Peyer's patch (tissue), 4 donors: Measurements from ENCODE around the gene COL27A1. TPM values are rescaled to one million over a fixed set of nuclear protein-coding genes. Genes with fewer than 3 reads are reported as not detected.

Experiments used
- DNase-seq, 3 donors: peaks; one replicate each; pipeline ENCODE4 v3.0.0-alpha.2; 2017 to 2019
- H3K27ac ChIP-seq, 4 donors: fragments of 200-600 bp; sonication (generic); one replicate each; pipeline ENCODE4 v1.5.1; 2016 to 2019
- H3K27me3 ChIP-seq, 2 donors: fragments of 200-600 bp; sonication (generic); one replicate each; pipeline ENCODE4 v1.5.1; 2019
- H3K36me3 ChIP-seq, 3 donors: fragments of 200-600 bp; sonication (generic); one replicate each; pipeline ENCODE4 v1.5.1; 2016 to 2019
- H3K4me1 ChIP-seq, 4 donors: fragments of 200-600 bp; sonication (generic); one replicate each; pipeline ENCODE4 v1.5.1; 2016 to 2019
- H3K4me3 ChIP-seq, 4 donors: fragments of 200-600 bp; sonication (generic); 1 replicate in 3 of 4; 2 replicates in 1 of 4; pipeline ENCODE4 v1.5.1; 2016 to 2019; ENCODE audit warnings: mild to moderate bottlenecking in 1 of 4
- H3K9me3 ChIP-seq, 4 donors: fragments of 200-600 bp; sonication (generic); one replicate each; pipeline ENCODE4 v1.5.1; 2016 to 2019; ENCODE audit warnings: mild to moderate bottlenecking in 1 of 4
- POLR2A ChIP-seq, 2 donors: fragments of 450-650 bp; IDR thresholded peaks; one replicate each; pipeline ENCODE4 v1.5.1; 2017; ENCODE audit warnings: antibody characterized with exemption in 2 of 2, mild to moderate bottlenecking in 2 of 2, moderate library complexity in 2 of 2
- total RNA-seq, 4 donors: library from RNA; depleted of rRNA; stranded (reverse); fragments of >200 nt; gene quantifications; one replicate each; pipeline ENCODE4 v1.1.0, GENCODE V29; 2016
- TF ChIP-seq, protein P1 (sequence below), 6 experiments: fragments of 450-650 bp in 4 of 6; fragments of 200-600 bp in 2 of 6; sonication (generic) in 1 of 6; IDR thresholded peaks; one replicate each; pipeline ENCODE4 v1.5.1; 2017 to 2019; ENCODE audit warnings: antibody characterized with exemption in 6 of 6, mild to moderate bottlenecking in 3 of 6, moderate library complexity in 1 of 6

The COL27A1 gene
- total RNA-seq, 4 donors from 2014 or later, result 5.8 to 23.1 (median 7.2) TPM

DNA sequence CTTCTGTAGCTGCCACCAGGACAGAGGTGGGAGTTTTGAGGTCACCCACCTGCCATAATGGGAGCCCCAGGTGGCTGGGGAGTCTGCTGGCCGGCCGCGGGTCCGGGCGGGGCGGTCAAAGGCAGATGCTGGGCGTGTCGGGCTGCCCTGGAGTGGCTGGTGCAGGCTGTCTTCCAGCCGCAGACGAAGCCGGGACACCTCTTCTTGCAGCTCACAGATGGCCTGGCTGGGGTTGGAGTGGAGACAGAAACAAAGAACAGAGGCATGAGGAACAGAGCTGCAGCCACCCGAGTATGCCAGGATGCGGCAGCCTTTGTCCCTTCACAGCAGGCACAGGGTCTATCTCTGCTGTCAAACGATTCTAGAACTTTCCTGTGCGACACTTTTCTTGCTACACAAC is 192.3 kb downstream of the COL27A1 start:
- DNase-seq, result no peak
- no peak overlapping the region for H3K4me3 ChIP-seq
- H3K9me3 ChIP-seq, result no peaks in the 10 kb centered on the region
- H3K27me3 ChIP-seq, result no peaks in the 10 kb centered on the region
- peaks cover 0 to 22% (median 13%) of the 10 kb centered on the region in 4 donors for H3K4me1 ChIP-seq
- H3K27ac ChIP-seq, result peak overlapping the region in 1 of 4 donors; percentile 78
- peaks cover 0 to 93% (median 7%) of the 10 kb centered on the region in 3 donors for H3K36me3 ChIP-seq
- TF ChIP-seq, protein P1, sequence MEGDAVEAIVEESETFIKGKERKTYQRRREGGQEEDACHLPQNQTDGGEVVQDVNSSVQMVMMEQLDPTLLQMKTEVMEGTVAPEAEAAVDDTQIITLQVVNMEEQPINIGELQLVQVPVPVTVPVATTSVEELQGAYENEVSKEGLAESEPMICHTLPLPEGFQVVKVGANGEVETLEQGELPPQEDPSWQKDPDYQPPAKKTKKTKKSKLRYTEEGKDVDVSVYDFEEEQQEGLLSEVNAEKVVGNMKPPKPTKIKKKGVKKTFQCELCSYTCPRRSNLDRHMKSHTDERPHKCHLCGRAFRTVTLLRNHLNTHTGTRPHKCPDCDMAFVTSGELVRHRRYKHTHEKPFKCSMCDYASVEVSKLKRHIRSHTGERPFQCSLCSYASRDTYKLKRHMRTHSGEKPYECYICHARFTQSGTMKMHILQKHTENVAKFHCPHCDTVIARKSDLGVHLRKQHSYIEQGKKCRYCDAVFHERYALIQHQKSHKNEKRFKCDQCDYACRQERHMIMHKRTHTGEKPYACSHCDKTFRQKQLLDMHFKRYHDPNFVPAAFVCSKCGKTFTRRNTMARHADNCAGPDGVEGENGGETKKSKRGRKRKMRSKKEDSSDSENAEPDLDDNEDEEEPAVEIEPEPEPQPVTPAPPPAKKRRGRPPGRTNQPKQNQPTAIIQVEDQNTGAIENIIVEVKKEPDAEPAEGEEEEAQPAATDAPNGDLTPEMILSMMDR (IDR thresholded peaks at IDR 0.05), result no peak
- no peak for TF ChIP-seq POLR2A (IDR thresholded peaks at IDR 0.05)

DNA sequence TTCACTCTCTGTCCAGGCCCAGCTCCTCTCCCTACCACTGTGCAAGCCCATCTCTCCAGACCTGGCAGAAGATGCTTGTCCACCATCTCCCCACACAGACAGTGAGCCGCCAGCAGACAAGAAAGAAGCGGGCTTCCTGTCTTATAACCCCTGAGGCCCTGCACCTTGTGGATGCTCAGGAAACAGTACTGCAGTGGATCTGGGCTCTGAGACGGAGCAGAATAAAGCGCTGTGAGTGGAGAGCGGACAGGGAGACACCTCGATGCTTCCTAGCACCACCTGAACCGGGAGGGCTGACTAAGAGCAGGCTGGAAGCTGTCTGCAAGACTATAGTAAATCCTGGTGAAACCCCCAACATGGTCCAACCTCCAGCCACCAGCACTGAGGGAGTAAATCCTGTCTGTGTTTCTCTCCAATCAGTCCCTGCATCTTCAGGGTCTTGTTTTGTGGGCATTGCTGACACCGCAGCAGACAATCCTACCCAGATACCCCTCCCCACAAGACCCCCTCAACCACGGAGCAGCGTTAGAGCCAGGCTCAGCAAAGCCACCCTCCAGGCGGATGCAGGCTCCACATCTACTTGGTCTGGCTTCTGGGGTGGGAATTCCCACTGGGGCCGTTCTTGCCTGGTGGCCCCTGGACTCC is 193.0 kb downstream of the COL27A1 start:
- Histone ChIP-seq H3K36me3 (peaks cover 0 to 91% (median 7%) of the 10 kb centered on the region in 3 donors), H3K4me1 (peaks cover 0 to 23% (median 13%) of the 10 kb centered on the region in 4 donors), H3K27ac (peak overlapping the region; percentile 41 to 78 (median 60)), H3K9me3 (no peaks in the 10 kb centered on the region), H3K27me3 (no peaks in the 10 kb centered on the region), H3K4me3 (no peak overlapping the region)
- TF ChIP-seq, protein P1 (IDR thresholded peaks at IDR 0.05), result no peak
- no peak for TF ChIP-seq POLR2A (IDR thresholded peaks at IDR 0.05)
- no peak for DNase-seq

DNA sequence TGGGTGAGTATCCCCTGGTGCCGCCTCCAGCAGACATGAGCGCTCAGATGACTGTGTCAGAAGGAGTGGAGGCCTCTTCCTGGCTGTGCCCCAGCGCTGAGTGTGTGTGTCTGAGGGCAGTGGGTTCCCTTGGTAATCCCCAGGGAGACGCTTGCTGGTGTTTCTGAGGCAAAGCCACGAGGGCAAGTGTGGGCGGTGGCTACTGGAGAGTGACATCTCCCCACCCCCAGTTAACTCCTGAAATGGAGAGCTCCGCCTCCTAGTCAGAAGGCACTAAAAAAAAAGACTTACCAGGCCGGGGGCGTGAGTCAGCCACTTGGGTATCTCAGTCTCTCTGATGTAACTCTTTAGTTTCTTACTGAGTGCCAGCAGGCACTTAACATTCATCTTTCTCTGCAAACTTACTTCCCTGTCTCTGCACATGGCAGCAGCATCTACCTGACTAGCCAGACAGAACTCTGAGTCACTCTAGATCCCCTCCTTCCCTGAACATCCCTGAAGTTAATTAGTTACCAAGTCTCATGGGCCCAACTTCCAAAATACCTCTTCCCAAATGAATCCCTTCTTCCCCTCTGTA is 193.7 kb downstream of the COL27A1 start:
- Histone ChIP-seq H3K36me3 (peaks cover 0 to 91% (median 7%) of the 10 kb centered on the region in 3 donors), H3K27me3 (no peaks in the 10 kb centered on the region), H3K4me3 (no peak overlapping the region), H3K4me1 (peaks cover 0 to 23% (median 13%) of the 10 kb centered on the region in 4 donors), H3K9me3 (no peaks in the 10 kb centered on the region), H3K27ac (peak overlapping the region; percentile 41 to 78 (median 60))
- TF ChIP-seq, protein P1 (IDR thresholded peaks at IDR 0.05), result no peak
- no peak for TF ChIP-seq POLR2A (IDR thresholded peaks at IDR 0.05)
- DNase-seq, result peak in 2 of 3 donors; percentile 93

DNA sequence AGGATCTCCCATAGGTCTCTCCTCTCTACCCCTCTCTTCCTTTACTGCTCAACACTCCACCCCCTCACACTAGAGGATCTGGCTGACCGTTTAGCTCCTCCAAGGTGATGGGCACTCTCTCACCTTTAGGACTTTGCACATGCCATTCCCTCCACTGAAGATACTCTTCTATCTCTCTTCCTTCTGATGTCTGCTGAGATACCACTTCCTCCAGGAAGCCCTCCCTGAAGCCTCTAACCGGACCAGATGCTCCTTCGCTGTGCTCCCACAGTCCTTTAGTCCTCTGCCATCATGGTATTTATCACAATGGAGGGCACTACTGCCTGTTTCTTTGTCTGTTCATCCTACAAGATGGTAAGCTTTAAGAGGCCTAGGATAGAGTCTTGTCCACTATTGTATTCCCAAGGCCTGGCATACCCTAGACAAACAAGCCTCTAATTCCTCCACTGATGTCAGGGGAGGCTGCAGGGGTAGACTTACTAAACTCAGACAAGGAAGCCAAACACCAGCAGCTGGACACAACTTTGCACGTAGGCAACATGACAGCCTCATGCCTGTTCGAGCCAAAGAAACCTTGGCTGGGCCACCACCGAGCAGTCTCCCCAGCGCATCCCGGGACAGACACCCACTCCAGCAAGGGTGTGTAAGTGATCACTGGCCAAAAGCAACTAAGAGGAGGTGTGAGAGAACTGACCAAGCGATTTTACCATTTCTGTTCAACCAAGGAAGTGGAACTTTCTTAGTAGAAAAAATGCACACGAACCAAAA is 194.6 kb downstream of the COL27A1 start:
- Histone ChIP-seq H3K27ac (peak overlapping the region; percentile 38 to 78 (median 57)), H3K27me3 (no peaks in the 10 kb centered on the region), H3K36me3 (peaks cover 0 to 92% (median 3%) of the 10 kb centered on the region in 3 donors), H3K9me3 (no peaks in the 10 kb centered on the region), H3K4me1 (peaks cover 0 to 23% (median 13%) of the 10 kb centered on the region in 4 donors), H3K4me3 (no peak overlapping the region)
- DNase-seq, result no peak
- TF ChIP-seq POLR2A (IDR thresholded peaks at IDR 0.05), result no peak
- TF ChIP-seq, protein P1 (IDR thresholded peaks at IDR 0.05), result no peak

DNA sequence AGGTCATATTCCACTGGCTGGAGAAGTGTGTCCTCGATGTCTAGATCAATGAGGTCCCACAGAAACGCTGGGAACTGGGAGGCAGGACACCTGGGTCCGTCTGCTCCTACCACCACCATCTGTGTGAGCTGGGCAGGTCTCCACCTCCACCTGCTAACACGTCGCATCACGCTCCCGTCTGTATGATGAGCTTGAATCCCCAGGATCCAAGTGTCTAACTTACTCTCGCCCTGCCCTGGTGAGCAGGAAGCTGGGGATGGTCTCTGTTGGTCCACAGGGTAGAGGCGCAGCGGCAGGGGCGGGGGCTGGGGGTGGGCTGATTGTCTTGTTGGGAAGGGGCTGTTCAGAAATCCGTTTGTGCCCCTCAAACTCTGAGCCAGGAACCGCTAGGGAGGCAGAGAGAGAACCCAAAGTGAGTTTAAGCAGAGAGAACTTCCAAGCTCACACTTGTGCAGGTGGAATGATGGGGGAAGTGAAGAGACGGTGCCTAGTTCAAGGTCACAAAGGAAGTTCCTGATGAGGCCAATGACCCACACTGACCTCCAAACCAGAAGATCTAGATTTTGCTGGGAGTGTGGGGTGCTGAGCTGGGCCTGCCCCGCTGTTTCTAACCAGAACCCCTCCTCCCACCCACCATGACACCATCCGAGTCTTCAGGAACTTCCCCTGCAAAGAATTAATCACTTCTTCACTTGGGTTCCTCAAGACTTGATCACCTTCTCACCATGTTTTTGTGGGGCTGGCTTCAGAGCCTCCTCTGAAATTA is 195.5 kb downstream of the COL27A1 start:
- DNase-seq, result no peak
- no peaks in the 10 kb centered on the region for H3K9me3 ChIP-seq
- H3K4me3 ChIP-seq, result no peak overlapping the region
- peak overlapping the region in 2 of 4 donors; percentile 53 to 78 for H3K27ac ChIP-seq
- peaks cover 0 to 92% (median 3%) of the 10 kb centered on the region in 3 donors for H3K36me3 ChIP-seq
- peaks cover 0 to 23% (median 13%) of the 10 kb centered on the region in 4 donors for H3K4me1 ChIP-seq
- no peaks in the 10 kb centered on the region for H3K27me3 ChIP-seq
- TF ChIP-seq, protein P1 (IDR thresholded peaks at IDR 0.05), result no peak
- no peak for TF ChIP-seq POLR2A (IDR thresholded peaks at IDR 0.05)
